A549 (cell line): ENCODE results near the gene GPATCH3. TPM values are rescaled to one million over a fixed set of nuclear protein-coding genes. Genes with fewer than 3 reads are reported as not detected.

ENCODE experiments used
- ATAC-seq, 2 experiments: fragments of 200-7000 bp in 1 of 2; fragments of >200 bp in 1 of 2; cut with Nextera tagmentation in 1 of 2; cut with Tn5 transposase in 1 of 2; 3 replicates each; pipeline versions ENCODE4 v1.8.0 to v1.9.1; 2018 to 2020; ENCODE audit warnings: mild to moderate bottlenecking in 1 of 2, moderate library complexity in 1 of 2
- CTCF ChIA-PET: fragments of 300-600 bp; sonication (Branson Sonifier 250); formaldehyde crosslinking; extraction: SDS; loops from one replicate; lab custom pipeline; 2021; ENCODE audit warnings: antibody characterized with exemption, inconsistent platforms; lab: Yijun Ruan, JAX
- POLR2A ChIA-PET: fragments of 350-600 bp; formaldehyde crosslinking; extraction: SDS; loops from one replicate; lab custom pipeline; 2021; ENCODE audit warnings: antibody characterized with exemption, inconsistent platforms; lab: Yijun Ruan, JAX
- DNase-seq, 2 experiments: peaks; one replicate each; pipeline versions ENCODE4 v3.0.0 to v3.0.0-alpha.2; 2011 to 2016; ENCODE audit warnings: low read depth in 1 of 2, low spot score in 1 of 2
- FAIRE-seq: peaks from 2 replicates; lab custom pipeline; 2011; peaks lifted over from hg19 to GRCh38; lab: Jason Lieb, UNC
- H3K27ac ChIP-seq, 2 experiments: fragments of >200 bp; sonication (Bioruptor Twin); formaldehyde crosslinking; 3 replicates each; pipeline ENCODE4 v1.5.1; 2016 to 2017
- H3K4me1 ChIP-seq: fragments of >200 bp; sonication (Bioruptor Twin); formaldehyde crosslinking; 3 replicates; pipeline ENCODE4 v1.6.1; 2016
- H3K4me2 ChIP-seq: fragments of >200 bp; sonication (Bioruptor Twin); formaldehyde crosslinking; 3 replicates; pipeline ENCODE4 v1.6.1; 2016
- H3K4me3 ChIP-seq: fragments of >200 bp; sonication (Bioruptor Twin); formaldehyde crosslinking; 3 replicates; pipeline ENCODE4 v1.5.1; 2016
- H3K9me3 ChIP-seq: fragments of >200 bp; sonication (Bioruptor Twin); formaldehyde crosslinking; 3 replicates; pipeline ENCODE4 v1.6.1; 2016
- BHLHE40 ChIP-seq: IDR thresholded peaks from 2 replicates; pipeline ENCODE4 v1.6.1; 2012; ENCODE audit warnings: low read depth, low read length, inconsistent platforms
- CBX2 ChIP-seq: fragments of 200-600 bp; sonication (generic); IDR thresholded peaks from 2 replicates; pipeline ENCODE4 v1.6.1; 2016; ENCODE audit warnings: low read depth, mild to moderate bottlenecking, borderline replicate concordance
- CBX8 ChIP-seq: fragments of 200-600 bp; sonication (generic); IDR thresholded peaks from 2 replicates; pipeline ENCODE4 v1.6.1; 2016
- CHD2 ChIP-seq: fragments of 150-350 bp; IDR thresholded peaks from 2 replicates; pipeline ENCODE4 v1.6.1; 2014; ENCODE audit warnings: low read length; ENCODE audit not compliant: partially characterized antibody
- CHD4 ChIP-seq: fragments of 200-600 bp; sonication (generic); IDR thresholded peaks from 2 replicates; pipeline ENCODE4 v1.6.1; 2016; ENCODE audit warnings: antibody characterized with exemption, mild to moderate bottlenecking, borderline replicate concordance
- EP300 ChIP-seq, 2 experiments: fragments of >200 bp; sonication (Bioruptor Twin); formaldehyde crosslinking; IDR thresholded peaks; 2 replicates in 1 of 2; 3 replicates in 1 of 2; pipeline ENCODE4 v1.6.1; 2016 to 2017
- FOSB ChIP-seq: fragments of 250-450 bp; sonication (Bioruptor Pico); IDR thresholded peaks from 2 replicates; pipeline ENCODE4 v1.5.0; 2020; ENCODE audit warnings: mild to moderate bottlenecking, moderate library complexity
- FOXS1 ChIP-seq: fragments of 250-450 bp; sonication (Bioruptor Pico); IDR thresholded peaks from 2 replicates; pipeline ENCODE4 v1.5.0; 2020; ENCODE audit warnings: mild to moderate bottlenecking, moderate library complexity
- GATA3 ChIP-seq: IDR thresholded peaks from 2 replicates; pipeline ENCODE4 v1.6.1; 2012; ENCODE audit warnings: borderline replicate concordance
- HEYL ChIP-seq: fragments of 250-450 bp; sonication (Bioruptor Pico); IDR thresholded peaks from 2 replicates; pipeline ENCODE4 v1.8.0; 2021; ENCODE audit warnings: mild to moderate bottlenecking, moderate library complexity
- HOXB13 ChIP-seq: fragments of 250-450 bp; sonication (Bioruptor Pico); IDR thresholded peaks from 2 replicates; pipeline ENCODE4 v1.5.0; 2020; ENCODE audit warnings: low read depth, mild to moderate bottlenecking, moderate library complexity
- JUNB ChIP-seq: fragments of >200 bp; sonication (Bioruptor Twin); formaldehyde crosslinking; IDR thresholded peaks from 2 replicates; pipeline ENCODE4 v1.6.1; 2016
- KDM5A ChIP-seq: fragments of 200-600 bp; sonication (generic); IDR thresholded peaks from 2 replicates; pipeline ENCODE4 v1.6.1; 2016; ENCODE audit warnings: antibody characterized with exemption, mild to moderate bottlenecking
- MAZ ChIP-seq: fragments of 150-350 bp; IDR thresholded peaks from 2 replicates; pipeline ENCODE4 v1.6.1; 2014; ENCODE audit warnings: antibody characterized with exemption, low read depth, low read length, borderline replicate concordance
- NFE2L2 ChIP-seq: fragments of 150-350 bp; conservative IDR thresholded peaks from 2 replicates; pipeline ENCODE4 v1.6.1; 2014; ENCODE audit warnings: low read length
- PHF8 ChIP-seq: fragments of 200-600 bp; sonication (generic); IDR thresholded peaks from 2 replicates; pipeline ENCODE4 v1.6.1; 2016; ENCODE audit warnings: low read depth, mild to moderate bottlenecking, antibody characterized with exemption, moderate library complexity, borderline replicate concordance
- RAD21 ChIP-seq, 2 experiments: fragments of >200 bp in 1 of 2; sonication (Bioruptor Twin) in 1 of 2; formaldehyde crosslinking in 1 of 2; IDR thresholded peaks in 1 of 2; conservative IDR thresholded peaks in 1 of 2; 2 replicates in 1 of 2; 3 replicates in 1 of 2; pipeline ENCODE4 v1.6.1; 2012 to 2018; ENCODE audit warnings: inconsistent platforms in 1 of 2
- RNF2 ChIP-seq: fragments of 200-600 bp; sonication (generic); IDR thresholded peaks from 2 replicates; pipeline ENCODE4 v1.6.1; 2016; ENCODE audit warnings: low read depth, mild to moderate bottlenecking, antibody characterized with exemption, moderate library complexity, borderline replicate concordance
- SMC3 ChIP-seq: fragments of >200 bp; sonication (Bioruptor Twin); formaldehyde crosslinking; IDR thresholded peaks from 3 replicates; pipeline ENCODE4 v1.6.1; 2018; ENCODE audit warnings: inconsistent platforms
- SREBF2 ChIP-seq: fragments of 450-650 bp; IDR thresholded peaks from 2 replicates; pipeline ENCODE4 v1.6.1; 2014; ENCODE audit warnings: mild to moderate bottlenecking, moderate library complexity
- ZNF302 ChIP-seq: fragments of 250-450 bp; sonication (Bioruptor Pico); IDR thresholded peaks from 2 replicates; pipeline ENCODE4 v1.9.0; 2021; ENCODE audit warnings: inconsistent platforms, mild to moderate bottlenecking, moderate library complexity
- ZSCAN20 ChIP-seq: fragments of 250-450 bp; sonication (Bioruptor Pico); IDR thresholded peaks from 2 replicates; pipeline ENCODE4 v1.8.0; 2022; ENCODE audit warnings: mild to moderate bottlenecking, moderate library complexity
- WGBS: methylation state at CpG from one replicate; pipeline ENCODE4 v1.1.6; 2017; ENCODE audit errors: missing lambda C conversion rate; 5-methylcytosine and 5-hydroxymethylcytosine counted together
- polyA plus RNA-seq, 4 experiments: library from polyadenylated mRNA; depleted of rRNA in 3 of 4; stranded (reverse); fragments of >200 nt; fragmentation: RNase III in 1 of 4; extraction: RNeasy Plus Mini Kit Qiagen cat#74134 plus additional on column Dnase treatment in 1 of 4; gene quantifications; 2 replicates in 3 of 4; 3 replicates in 1 of 4; pipeline ENCODE4 v1.2.3, GENCODE V29; 2011 to 2017
- TF ChIP-seq, protein P1 (sequence below): fragments of >200 bp; sonication (Bioruptor Twin); formaldehyde crosslinking; IDR thresholded peaks from 3 replicates; pipeline ENCODE4 v1.6.1; 2016
- TF ChIP-seq, protein P2 (sequence below): fragments of 450-650 bp; IDR thresholded peaks from 2 replicates; pipeline ENCODE4 v1.6.1; 2014; ENCODE audit warnings: antibody characterized with exemption
- TF ChIP-seq, protein P3 (sequence below): fragments of 250-450 bp; sonication (Bioruptor Pico); IDR thresholded peaks from 2 replicates; pipeline ENCODE4 v1.5.0; 2021; ENCODE audit warnings: mild to moderate bottlenecking, moderate library complexity, borderline replicate concordance

The GPATCH3 gene
- polyA plus RNA-seq, 2 of the 4 experiments (the other 2 are of a cell fraction), result 5.4 to 8.7 TPM

GRCh38 chr1:26932531-26932930 is 32.3 kb upstream of the GPATCH3 start (continued):
- TF ChIP-seq, protein P1, sequence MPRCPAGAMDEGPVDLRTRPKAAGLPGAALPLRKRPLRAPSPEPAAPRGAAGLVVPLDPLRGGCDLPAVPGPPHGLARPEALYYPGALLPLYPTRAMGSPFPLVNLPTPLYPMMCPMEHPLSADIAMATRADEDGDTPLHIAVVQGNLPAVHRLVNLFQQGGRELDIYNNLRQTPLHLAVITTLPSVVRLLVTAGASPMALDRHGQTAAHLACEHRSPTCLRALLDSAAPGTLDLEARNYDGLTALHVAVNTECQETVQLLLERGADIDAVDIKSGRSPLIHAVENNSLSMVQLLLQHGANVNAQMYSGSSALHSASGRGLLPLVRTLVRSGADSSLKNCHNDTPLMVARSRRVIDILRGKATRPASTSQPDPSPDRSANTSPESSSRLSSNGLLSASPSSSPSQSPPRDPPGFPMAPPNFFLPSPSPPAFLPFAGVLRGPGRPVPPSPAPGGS, result no peak
- TF ChIP-seq, protein P2, sequence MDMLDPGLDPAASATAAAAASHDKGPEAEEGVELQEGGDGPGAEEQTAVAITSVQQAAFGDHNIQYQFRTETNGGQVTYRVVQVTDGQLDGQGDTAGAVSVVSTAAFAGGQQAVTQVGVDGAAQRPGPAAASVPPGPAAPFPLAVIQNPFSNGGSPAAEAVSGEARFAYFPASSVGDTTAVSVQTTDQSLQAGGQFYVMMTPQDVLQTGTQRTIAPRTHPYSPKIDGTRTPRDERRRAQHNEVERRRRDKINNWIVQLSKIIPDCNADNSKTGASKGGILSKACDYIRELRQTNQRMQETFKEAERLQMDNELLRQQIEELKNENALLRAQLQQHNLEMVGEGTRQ, result no peak
- TF ChIP-seq CBX2 (no peak), SREBF2 (no peak), EP300 (IDR thresholded peaks at IDR 0.05) (no peak), PHF8 (no peak)
- TF ChIP-seq, protein P3, sequence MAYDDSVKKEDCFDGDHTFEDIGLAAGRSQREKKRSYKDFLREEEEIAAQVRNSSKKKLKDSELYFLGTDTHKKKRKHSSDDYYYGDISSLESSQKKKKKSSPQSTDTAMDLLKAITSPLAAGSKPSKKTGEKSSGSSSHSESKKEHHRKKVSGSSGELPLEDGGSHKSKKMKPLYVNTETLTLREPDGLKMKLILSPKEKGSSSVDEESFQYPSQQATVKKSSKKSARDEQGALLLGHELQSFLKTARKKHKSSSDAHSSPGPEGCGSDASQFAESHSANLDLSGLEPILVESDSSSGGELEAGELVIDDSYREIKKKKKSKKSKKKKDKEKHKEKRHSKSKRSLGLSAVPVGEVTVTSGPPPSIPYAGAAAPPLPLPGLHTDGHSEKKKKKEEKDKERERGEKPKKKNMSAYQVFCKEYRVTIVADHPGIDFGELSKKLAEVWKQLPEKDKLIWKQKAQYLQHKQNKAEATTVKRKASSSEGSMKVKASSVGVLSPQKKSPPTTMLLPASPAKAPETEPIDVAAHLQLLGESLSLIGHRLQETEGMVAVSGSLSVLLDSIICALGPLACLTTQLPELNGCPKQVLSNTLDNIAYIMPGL (CRISPR knock-in tag), result no peak

DNA sequence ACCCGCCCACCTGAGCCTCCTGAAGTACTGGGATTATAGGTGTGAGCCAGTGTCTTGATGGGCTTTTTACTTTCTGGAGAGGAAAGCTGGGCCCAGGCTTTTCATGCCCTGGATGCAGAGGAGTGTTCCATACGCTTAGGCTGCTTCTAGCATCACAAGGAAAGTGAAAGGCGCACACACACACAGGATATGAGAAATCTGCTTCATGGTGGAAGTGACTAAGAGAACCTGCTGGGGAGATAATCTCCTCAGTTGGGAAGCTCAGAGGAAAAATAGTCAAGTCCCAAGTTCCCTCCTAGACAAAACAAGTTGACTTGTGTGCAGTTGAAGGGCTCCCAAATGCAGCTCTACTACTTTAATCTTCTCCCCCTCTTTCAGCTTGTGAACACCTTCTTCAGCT is 23.4 kb upstream of the GPATCH3 start:
- FAIRE-seq, result no peak
- ChIA-PET CTCF (interaction anchor here (0.8 kb wide), 1 partner anchor 8 kb away, joined by 3 read pairs; no protein-coding TSS in a partner anchor), POLR2A (interaction anchor here (0.6 kb wide), 1 partner anchor 12 kb away, joined by 3 read pairs; no protein-coding TSS in a partner anchor)
- no peak for DNase-seq
- TF ChIP-seq CBX2, result no peak
- TF ChIP-seq ZSCAN20 (CRISPR knock-in tag), result no peak
- TF ChIP-seq CBX8, result no peak
- TF ChIP-seq, protein P1, result no peak
- TF ChIP-seq KDM5A, result no peak
- no peak for TF ChIP-seq BHLHE40
- TF ChIP-seq NFE2L2, result no peak
- TF ChIP-seq MAZ, result no peak
- no peak for TF ChIP-seq FOXS1 (CRISPR knock-in tag)
- TF ChIP-seq HEYL (CRISPR knock-in tag), result no peak
- no peak for TF ChIP-seq SMC3
- ATAC-seq, result no peak
- 82% methylated on average over 3 of the region's 3 CpGs for WGBS
- H3K9me3 ChIP-seq, result no peaks in the 10 kb centered on the region
- H3K27ac ChIP-seq, result no peak overlapping the region
- H3K4me1 ChIP-seq, result peaks cover 18% of the 10 kb centered on the region
- peak overlapping the region; percentile 99 for H3K4me2 ChIP-seq
- H3K4me3 ChIP-seq, result no peak overlapping the region

DNA sequence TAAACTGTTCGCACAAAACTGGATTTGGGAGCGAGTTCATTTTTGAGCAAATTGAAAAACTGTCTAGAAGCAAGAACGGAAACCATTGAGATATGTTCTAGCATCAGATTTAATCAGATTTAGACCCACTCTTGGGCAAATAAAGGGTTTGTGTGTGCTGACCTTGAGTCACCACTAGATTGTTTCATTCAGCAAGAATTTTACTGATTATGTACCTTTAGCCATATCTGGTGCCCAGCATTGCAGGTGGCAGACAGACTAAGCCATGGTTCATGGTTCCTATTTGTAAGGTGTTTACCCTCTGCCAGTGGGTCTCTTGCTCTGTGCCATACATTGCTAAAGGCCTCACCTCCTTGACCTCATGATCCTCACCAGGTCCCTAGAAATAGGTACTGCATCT is 22.6 kb upstream of the GPATCH3 start:
- FAIRE-seq (no peak), DNase-seq (no peak), ATAC-seq (no peak)
- Histone ChIP-seq H3K9me3 (no peaks in the 10 kb centered on the region), H3K4me2 (peak overlapping the region; percentile 99), H3K27ac (peak overlapping the region in 1 of 2 experiments; percentile 98; a peak in 3 of 6 replicates), H3K4me3 (peak overlapping the region; percentile 98)
- CTCF ChIA-PET, result no interaction called here
- POLR2A ChIA-PET, result no interaction called here
- 86% methylated on average over 3 of the region's 3 CpGs for WGBS
- TF ChIP-seq GATA3 (no peak), JUNB (no peak), NFE2L2 (no peak), MAZ (no peak), ZNF302 (CRISPR knock-in tag) (no peak), RNF2 (no peak), HOXB13 (CRISPR knock-in tag) (no peak), FOSB (CRISPR knock-in tag) (no peak), RAD21 (conservative IDR thresholded peaks at IDR 0.05 in 1 of 2, IDR thresholded peaks at IDR 0.05 in 1 of 2) (no peak), PHF8 (no peak), FOXS1 (CRISPR knock-in tag) (no peak), CHD2 (no peak), KDM5A (no peak), CHD4 (no peak)
- TF ChIP-seq, all 56 proteins: peak for 0
- peaks cover 18% of the 10 kb centered on the region for H3K4me1 ChIP-seq
